HG02981 (cell line): ENCODE data around the gene WDFY4.

ENCODE experiments used
- ATAC-seq: cut with Tn5 transposase; IDR thresholded peaks from one replicate; pipeline ENCODE4 v1.9.1; 2021; ENCODE audit warnings: mild to moderate bottlenecking, moderate library complexity; ENCODE audit not compliant: unreplicated experiment

WDFY4 gene

GRCh38 chr10:48806342-48806741 lies 121.7 kb downstream of the WDFY4 start:
- no peak for ATAC-seq

GRCh38 chr10:48807791-48808470 lies 123.3 kb downstream of the WDFY4 start:
- no peak for ATAC-seq

GRCh38 chr10:48809261-48809660 lies 124.6 kb downstream of the WDFY4 start:
- no peak for ATAC-seq

- no peak for ATAC-seq
These were observed 126.8 kb downstream of the WDFY4 start for GRCh38 chr10:48811461-48811860.

GRCh38 chr10:48811917-48812316 lies 127.2 kb downstream of the WDFY4 start:
- ATAC-seq = no peak

GRCh38 chr10:48813291-48813690 lies 128.6 kb downstream of the WDFY4 start:
- no peak for ATAC-seq

- no peak for ATAC-seq
These were observed 129.2 kb downstream of the WDFY4 start for GRCh38 chr10:48813825-48814224.

GRCh38 chr10:48814933-48815332 lies 130.3 kb downstream of the WDFY4 start:
- no peak for ATAC-seq

- no peak for ATAC-seq
These were observed 132.5 kb downstream of the WDFY4 start for GRCh38 chr10:48817141-48817540.

GRCh38 chr10:48818081-48818480 lies 133.4 kb downstream of the WDFY4 start:
- no peak for ATAC-seq

GRCh38 chr10:48818861-48819520 lies 134.3 kb downstream of the WDFY4 start:
- ATAC-seq = no peak

- ATAC-seq = no peak
These were observed 135.1 kb downstream of the WDFY4 start for GRCh38 chr10:48819783-48820182.

- ATAC-seq = no peak
These were observed 135.6 kb downstream of the WDFY4 start for GRCh38 chr10:48820231-48820630.

- ATAC-seq = no peak
These were observed 136.0 kb downstream of the WDFY4 start for GRCh38 chr10:48820699-48821098.

GRCh38 chr10:48821111-48821510 lies 136.4 kb downstream of the WDFY4 start:
- ATAC-seq = no peak

GRCh38 chr10:48821692-48822091 lies 137.0 kb downstream of the WDFY4 start:
- ATAC-seq = no peak

GRCh38 chr10:48833674-48834073 lies 149.0 kb downstream of the WDFY4 start:
- ATAC-seq = no peak

GRCh38 chr10:48834189-48834965 lies 149.7 kb downstream of the WDFY4 start:
- ATAC-seq = no peak

- no peak for ATAC-seq
These were observed 151.1 kb downstream of the WDFY4 start for GRCh38 chr10:48835781-48836180.

GRCh38 chr10:48836605-48837004 lies 151.9 kb downstream of the WDFY4 start:
- ATAC-seq = no peak

GRCh38 chr10:48838834-48839233 lies 154.2 kb downstream of the WDFY4 start:
- ATAC-seq = no peak
